GM10266 (cell line): ENCODE data around the gene MRGPRF.
"Not testable (repeated sequence)": the region's sequence is repeated elsewhere in the genome, so short reads cannot be mapped to it uniquely, and the experiment has no call there.

ENCODE experiments used
- DNase-seq: peaks from one replicate; pipeline ENCODE4 v3.0.0; 2012; ENCODE audit errors: extremely low spot score
- CTCF ChIP-seq: IDR thresholded peaks from 2 replicates; pipeline ENCODE4 v1.5.1; 2012; ENCODE audit warnings: mild to moderate bottlenecking, low read depth; ENCODE audit not compliant: control insufficient read depth, insufficient read depth; ENCODE audit errors: missing control alignments

The MRGPRF gene

DNA sequence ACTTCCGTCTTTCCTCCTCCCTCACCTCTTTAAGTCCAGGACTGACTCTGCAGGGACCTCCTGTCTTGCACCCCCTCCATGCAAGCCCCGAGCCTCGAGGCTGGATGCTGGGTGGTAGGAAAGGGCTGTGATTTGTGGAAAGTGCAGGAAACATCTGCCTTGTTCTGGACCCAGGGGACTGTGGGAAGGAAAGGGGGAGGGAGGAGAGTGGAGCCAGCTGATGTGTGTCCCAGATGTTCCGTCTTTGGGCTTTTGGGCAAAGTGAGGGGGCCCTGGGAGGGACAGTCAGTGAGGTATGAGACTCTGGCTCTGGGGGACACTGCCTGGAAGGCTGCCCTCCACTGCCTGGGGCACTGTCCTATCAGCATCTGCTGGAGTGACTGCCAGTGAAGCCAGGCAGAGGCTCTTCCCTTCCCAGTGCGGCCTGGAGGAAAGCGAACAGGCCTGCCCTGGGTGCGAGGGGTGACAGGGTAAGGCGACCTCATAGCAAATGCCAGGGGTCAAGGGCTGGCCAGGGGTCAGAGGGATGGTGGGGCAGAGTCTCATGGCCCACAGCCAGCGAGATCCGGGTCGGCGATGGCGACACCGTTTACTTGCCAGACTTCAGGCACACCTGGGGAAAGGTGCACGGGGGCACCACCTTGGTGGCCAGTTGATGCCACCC is 34.0 kb downstream of the MRGPRF start:
- no peak for TF ChIP-seq CTCF
- no peak for DNase-seq

GRCh38 chr11:68978626-68978930 is 34.5 kb downstream of the MRGPRF start:
- no peak for DNase-seq
- TF ChIP-seq CTCF, result no peak

GRCh38 chr11:68977781-68978625 is 35.0 kb downstream of the MRGPRF start:
- TF ChIP-seq CTCF, result no peak

DNA sequence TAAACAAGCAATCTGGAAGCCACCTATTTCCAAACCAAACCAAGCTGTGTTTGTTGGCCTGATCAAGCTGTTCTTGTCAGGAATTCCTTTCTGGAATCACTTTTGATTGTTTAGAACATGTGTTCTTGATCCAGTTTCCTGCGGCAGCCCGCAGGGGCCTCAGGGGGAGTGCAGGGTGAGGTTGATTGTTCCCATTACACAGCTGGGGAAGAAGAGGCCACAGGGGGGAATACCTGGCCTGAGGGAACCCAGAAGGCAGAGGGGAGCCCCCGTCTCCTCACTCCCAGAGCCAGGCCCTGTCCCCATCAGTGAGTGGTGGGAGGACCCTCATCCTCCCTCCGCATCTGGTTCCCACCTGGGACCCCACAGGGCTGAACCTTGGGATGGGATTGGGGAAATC is 36.5 kb downstream of the MRGPRF start:
- no peak for TF ChIP-seq CTCF

More at GRCh38 chr11:68977781-68978625, 35.0 kb downstream of the MRGPRF start:
- no peak for DNase-seq

GRCh38 chr11:68976095-68976494 is 37.0 kb downstream of the MRGPRF start:
- no peak for TF ChIP-seq CTCF
- no peak for DNase-seq

More for the DNA sequence above, 36.5 kb downstream of the MRGPRF start:
- no peak for DNase-seq

GRCh38 chr11:68974421-68975194 is 38.4 kb downstream of the MRGPRF start:
- no peak for TF ChIP-seq CTCF
- DNase-seq, result peak; percentile 55

GRCh38 chr11:68973706-68974105 is 39.3 kb downstream of the MRGPRF start:
- DNase-seq, result not testable (repeated sequence)
